AG04450 (cell line): ENCODE results near the gene CTH. TPM values are rescaled to one million over a fixed set of nuclear protein-coding genes. Genes with fewer than 3 reads are reported as not detected.

Experiments
- CTCF ChIA-PET: fragments of 300-600, 350-600 bp; formaldehyde crosslinking; extraction: SDS; loops from one replicate; lab custom pipeline; 2022; ENCODE audit warnings: antibody characterized with exemption, inconsistent platforms; lab: Charles Lee
- POLR2A ChIA-PET: fragments of 350-600 bp; formaldehyde crosslinking; extraction: SDS; loops from one replicate; lab custom pipeline; 2021; ENCODE audit warnings: antibody characterized with exemption, inconsistent platforms; lab: Yijun Ruan, JAX
- DNase-seq: peaks from one replicate; pipeline ENCODE4 v3.0.0-alpha.2; 2011; ENCODE audit warnings: low read depth, low spot score
- H3K27ac ChIP-seq: one replicate; pipeline ENCODE4 v1.5.1; 2012; ENCODE audit warnings: low read depth, low read length, control low read depth
- H3K27me3 ChIP-seq: one replicate; pipeline ENCODE4 v1.6.0; 2012; ENCODE audit warnings: low read length; ENCODE audit not compliant: control insufficient read depth, insufficient read depth
- H3K4me3 ChIP-seq: 2 replicates; pipeline ENCODE4 v1.5.1; 2011; ENCODE audit warnings: mild to moderate bottlenecking, low read depth, low read length, control low read depth
- H3K9me3 ChIP-seq: 2 replicates; pipeline ENCODE4 v1.5.1; 2012; ENCODE audit warnings: low read length; ENCODE audit not compliant: control insufficient read depth, insufficient read depth
- polyA plus RNA-seq: library from polyadenylated mRNA; depleted of rRNA; stranded (reverse); fragments of >200 nt; gene quantifications from 2 replicates; pipeline ENCODE4 v1.2.3, GENCODE V29; 2011
- TF ChIP-seq, protein P1 (sequence below): IDR thresholded peaks from 2 replicates; pipeline ENCODE4 v1.5.1; 2011; ENCODE audit warnings: low read depth, low read length, control low read depth, inconsistent platforms

The CTH gene
- polyA plus RNA-seq, 1 experiment: 9.6 TPM

- ChIA-PET CTCF (no interaction called here), POLR2A (no interaction called here)
- TF ChIP-seq, protein P1, sequence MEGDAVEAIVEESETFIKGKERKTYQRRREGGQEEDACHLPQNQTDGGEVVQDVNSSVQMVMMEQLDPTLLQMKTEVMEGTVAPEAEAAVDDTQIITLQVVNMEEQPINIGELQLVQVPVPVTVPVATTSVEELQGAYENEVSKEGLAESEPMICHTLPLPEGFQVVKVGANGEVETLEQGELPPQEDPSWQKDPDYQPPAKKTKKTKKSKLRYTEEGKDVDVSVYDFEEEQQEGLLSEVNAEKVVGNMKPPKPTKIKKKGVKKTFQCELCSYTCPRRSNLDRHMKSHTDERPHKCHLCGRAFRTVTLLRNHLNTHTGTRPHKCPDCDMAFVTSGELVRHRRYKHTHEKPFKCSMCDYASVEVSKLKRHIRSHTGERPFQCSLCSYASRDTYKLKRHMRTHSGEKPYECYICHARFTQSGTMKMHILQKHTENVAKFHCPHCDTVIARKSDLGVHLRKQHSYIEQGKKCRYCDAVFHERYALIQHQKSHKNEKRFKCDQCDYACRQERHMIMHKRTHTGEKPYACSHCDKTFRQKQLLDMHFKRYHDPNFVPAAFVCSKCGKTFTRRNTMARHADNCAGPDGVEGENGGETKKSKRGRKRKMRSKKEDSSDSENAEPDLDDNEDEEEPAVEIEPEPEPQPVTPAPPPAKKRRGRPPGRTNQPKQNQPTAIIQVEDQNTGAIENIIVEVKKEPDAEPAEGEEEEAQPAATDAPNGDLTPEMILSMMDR: no peak
- no peak overlapping the region for H3K4me3 ChIP-seq
- DNase-seq: no peak
- no peaks in the 10 kb centered on the region for H3K27me3 ChIP-seq
- H3K9me3 ChIP-seq: no peaks in the 10 kb centered on the region
- no peak overlapping the region for H3K27ac ChIP-seq
Measured at GRCh38 chr1:70397013-70397412, 14.1 kb upstream of the CTH start.

DNA sequence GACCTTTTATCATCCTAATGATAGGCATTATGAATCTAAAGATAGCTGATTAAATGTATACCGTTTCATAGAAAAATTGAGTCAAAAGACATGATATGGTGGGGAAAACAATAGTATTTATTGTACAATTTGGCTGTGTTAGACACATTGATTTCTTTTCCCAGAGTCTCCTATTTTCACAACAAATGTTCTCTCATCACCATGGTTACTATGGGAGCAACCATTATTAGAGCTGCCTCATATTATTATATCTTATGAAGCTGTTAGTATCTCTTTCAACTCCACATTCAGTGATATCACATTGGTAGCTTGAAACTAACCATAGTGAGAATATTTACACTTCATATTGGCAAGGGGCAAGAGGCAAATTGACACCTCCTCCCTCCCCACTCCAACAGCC lies 10.7 kb upstream of the CTH start:
- Histone ChIP-seq H3K4me3 (no peak overlapping the region), H3K27me3 (no peaks in the 10 kb centered on the region), H3K9me3 (no peaks in the 10 kb centered on the region), H3K27ac (no peak overlapping the region)
- no peak for DNase-seq
- ChIA-PET POLR2A (no interaction called here), CTCF (no interaction called here)
- TF ChIP-seq, protein P1: no peak

DNA sequence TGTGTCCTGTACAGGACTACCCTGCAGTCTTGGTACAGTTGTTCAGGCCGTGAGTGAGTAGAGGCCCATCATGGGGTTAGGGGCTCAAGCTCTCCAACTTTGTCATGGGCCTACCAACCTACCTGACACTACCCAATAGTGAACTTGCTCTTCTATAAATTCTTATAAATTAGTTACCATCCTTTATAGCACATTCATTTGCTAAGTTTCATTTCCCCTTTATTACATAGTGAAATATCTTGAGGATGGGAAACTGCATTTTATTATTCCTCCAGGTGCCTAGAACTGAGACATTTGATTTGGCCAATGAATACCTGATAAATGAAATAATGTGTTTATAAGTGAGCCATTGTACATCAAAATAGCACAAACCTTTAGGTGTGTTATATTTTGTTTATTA lies 9.1 kb upstream of the CTH start:
- Histone ChIP-seq H3K27ac (no peak overlapping the region), H3K9me3 (no peaks in the 10 kb centered on the region), H3K4me3 (no peak overlapping the region), H3K27me3 (no peaks in the 10 kb centered on the region)
- ChIA-PET CTCF (no interaction called here), POLR2A (no interaction called here)
- TF ChIP-seq, protein P1: no peak
- no peak for DNase-seq

- DNase-seq: no peak
- Histone ChIP-seq H3K4me3 (no peak overlapping the region), H3K27me3 (no peaks in the 10 kb centered on the region), H3K27ac (no peak overlapping the region), H3K9me3 (no peaks in the 10 kb centered on the region)
- ChIA-PET POLR2A (no interaction called here), CTCF (no interaction called here)
- TF ChIP-seq, protein P1: no peak
Measured at GRCh38 chr1:70403759-70404158, 7.3 kb upstream of the CTH start.

- Histone ChIP-seq H3K27me3 (no peaks in the 10 kb centered on the region), H3K9me3 (no peaks in the 10 kb centered on the region), H3K4me3 (no peak overlapping the region), H3K27ac (no peak overlapping the region)
- POLR2A ChIA-PET: no interaction called here
- no peak for DNase-seq
- TF ChIP-seq, protein P1: no peak
- CTCF ChIA-PET: no interaction called here
Measured at GRCh38 chr1:70405780-70406416, 5.2 kb upstream of the CTH start.
